Neuronal stem cell (in vitro differentiated cells): Measurements from ENCODE around the gene KCNAB1.

Source experiments
- DNase-seq: peaks from one replicate; pipeline ENCODE4 v3.0.0-alpha.2; 2013; ENCODE audit warnings: low spot score
- H2AFZ ChIP-seq: one replicate; pipeline ENCODE4 v1.6.1; 2013; ENCODE audit warnings: mild to moderate bottlenecking, low read length, inconsistent platforms
- H2AK5ac ChIP-seq: 2 replicates; pipeline ENCODE4 v1.6.1; 2013; ENCODE audit warnings: low read depth, mild to moderate bottlenecking, inconsistent platforms, low read length, moderate library complexity, mixed read lengths
- H2BK120ac ChIP-seq: 2 replicates; pipeline ENCODE4 v1.6.1; 2013; ENCODE audit warnings: low read depth, mild to moderate bottlenecking, inconsistent platforms, low read length, moderate library complexity, mixed read lengths
- H2BK12ac ChIP-seq: one replicate; pipeline ENCODE4 v1.6.1; 2013; ENCODE audit warnings: low read length, inconsistent platforms
- H2BK15ac ChIP-seq: 2 replicates; pipeline ENCODE4 v1.6.1; 2013; ENCODE audit warnings: mild to moderate bottlenecking, low read length, inconsistent platforms, mixed read lengths
- H2BK5ac ChIP-seq: one replicate; pipeline ENCODE4 v1.6.1; 2013; ENCODE audit warnings: inconsistent platforms, mild to moderate bottlenecking, low read length, moderate library complexity
- H3K14ac ChIP-seq: one replicate; pipeline ENCODE4 v1.6.1; 2013; ENCODE audit warnings: low read length, inconsistent platforms
- H3K18ac ChIP-seq: 2 replicates; pipeline ENCODE4 v1.6.1; 2013; ENCODE audit warnings: low read length, inconsistent platforms
- H3K23ac ChIP-seq: 2 replicates; pipeline ENCODE4 v1.6.1; 2013; ENCODE audit warnings: low read depth, mild to moderate bottlenecking, mixed read lengths, low read length, inconsistent platforms; ENCODE audit not compliant: poor library complexity
- H3K27ac ChIP-seq: replicated peaks from 3 replicates; pipeline ENCODE4 v1.5.1; 2013; ENCODE audit warnings: low read length, inconsistent platforms
- H3K27me3 ChIP-seq, 3 experiments: 2 replicates each; pipeline ENCODE4 v1.6.1; 2013; ENCODE audit warnings: low read length in 3 of 3, mild to moderate bottlenecking in 2 of 3, inconsistent platforms in 1 of 3, low read depth in 1 of 3, mixed read lengths in 1 of 3, moderate library complexity in 1 of 3; ENCODE audit not compliant: control insufficient read depth in 3 of 3, insufficient read depth in 3 of 3
- H3K36me3 ChIP-seq, 2 donors: replicated peaks in 1 of 2; 2 replicates each; pipeline ENCODE4 v1.6.1; 2013; ENCODE audit warnings: low read length in 2 of 2; ENCODE audit not compliant: control insufficient read depth in 2 of 2, insufficient read depth in 2 of 2
- H3K4ac ChIP-seq: 2 replicates; pipeline ENCODE4 v1.6.1; 2013; ENCODE audit warnings: inconsistent platforms, mild to moderate bottlenecking, low read length, moderate library complexity
- H3K4me1 ChIP-seq, 2 donors: 1 replicate in 1 of 2; 2 replicates in 1 of 2; pipeline ENCODE4 v1.6.1; 2013; ENCODE audit warnings: low read length in 2 of 2, low read depth in 1 of 2; ENCODE audit not compliant: control insufficient read depth in 2 of 2, insufficient read depth in 1 of 2
- H3K4me2 ChIP-seq: one replicate; pipeline ENCODE4 v1.6.1; 2013; ENCODE audit warnings: mild to moderate bottlenecking, low read length, inconsistent platforms; ENCODE audit not compliant: insufficient read depth, poor library complexity, severe bottlenecking
- H3K4me3 ChIP-seq, 2 donors: 2 replicates each; pipeline ENCODE4 v1.5.1; 2013; ENCODE audit warnings: low read length in 2 of 2, mild to moderate bottlenecking in 2 of 2, inconsistent platforms in 1 of 2, moderate library complexity in 1 of 2
- H3K79me1 ChIP-seq: one replicate; pipeline ENCODE4 v1.6.1; 2013; ENCODE audit warnings: low read depth, mild to moderate bottlenecking, inconsistent platforms, low read length, moderate library complexity
- H3K9ac ChIP-seq: one replicate; pipeline ENCODE4 v1.6.1; 2013; ENCODE audit warnings: mild to moderate bottlenecking, low read depth, low read length, inconsistent platforms; ENCODE audit not compliant: poor library complexity
- H3K9me3 ChIP-seq, 2 donors: replicated peaks in 1 of 2; 2 replicates each; pipeline versions ENCODE3 to v1.6.1; 2013; ENCODE audit warnings: low read length in 2 of 2, mild to moderate bottlenecking in 2 of 2, inconsistent platforms in 1 of 2, low read depth in 1 of 2, mixed read lengths in 1 of 2, moderate library complexity in 1 of 2; ENCODE audit not compliant: control insufficient read depth in 2 of 2, insufficient read depth in 1 of 2
- H4K8ac ChIP-seq: one replicate; pipeline ENCODE4 v1.6.1; 2013; ENCODE audit warnings: low read depth, mild to moderate bottlenecking, inconsistent platforms, low read length, moderate library complexity
- H4K91ac ChIP-seq: one replicate; pipeline ENCODE4 v1.6.1; 2013; ENCODE audit warnings: low read length, low read depth, mild to moderate bottlenecking, inconsistent platforms; ENCODE audit not compliant: poor library complexity
- WGBS, 2 donors: extraction: QIAGEN DNeasy Blood & Tissue Kit; methylation state at CpG; one replicate each; pipeline ENCODE4 v1.1.7; 2013; ENCODE audit warnings: missing lambda C conversion rate in 2 of 2, mixed read lengths in 1 of 2; ENCODE audit not compliant: insufficient read length in 2 of 2, insufficient replicate concordance in 1 of 2; ENCODE audit errors: extremely low coverage in 2 of 2; 5-methylcytosine and 5-hydroxymethylcytosine counted together

KCNAB1 gene

DNA sequence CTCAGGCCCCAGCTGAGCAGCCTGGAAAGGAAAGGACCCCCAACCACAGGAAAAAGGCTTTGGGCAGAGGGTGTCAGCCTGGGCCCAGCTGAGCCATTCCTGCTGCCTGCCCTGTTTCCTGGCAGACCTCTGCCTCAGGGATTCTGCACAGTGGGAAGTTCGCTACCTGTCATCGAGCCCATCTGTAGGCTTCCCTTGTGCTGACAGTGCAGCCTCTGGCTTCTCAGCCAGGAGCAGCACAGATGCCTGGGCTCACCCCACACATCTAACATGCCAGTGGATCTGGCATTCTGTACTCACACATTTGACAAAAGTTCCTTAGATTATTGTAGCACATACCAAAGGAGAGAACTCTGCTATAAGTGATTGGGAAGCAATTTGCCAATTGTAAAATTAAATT, 232.3 kb downstream of the KCNAB1 start:
- WGBS, 2 donors = no CpG with 5 or more reads among the region's 2 CpGs
- H3K4ac ChIP-seq = no peak overlapping the region

DNA sequence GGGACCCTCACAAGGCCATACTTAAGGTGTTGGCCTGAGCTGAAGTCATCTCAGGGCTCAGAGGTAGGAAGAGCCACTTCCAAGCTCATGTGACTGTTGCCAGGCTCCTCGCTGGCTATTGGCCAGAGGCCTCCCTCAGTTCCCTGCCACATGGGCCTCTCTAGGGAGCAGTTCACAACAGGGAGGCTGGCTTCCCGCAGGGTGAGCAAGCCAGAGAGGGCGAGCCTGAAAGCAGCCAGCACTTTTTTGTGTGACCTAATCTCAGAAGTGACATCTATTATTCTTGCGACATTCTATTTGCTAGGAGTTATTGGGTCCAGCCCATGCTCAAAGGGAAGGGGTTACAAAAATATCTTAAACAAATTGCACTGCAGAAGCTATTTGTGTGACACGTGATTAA, 233.2 kb downstream of the KCNAB1 start:
- H4K8ac ChIP-seq = no peak overlapping the region
- H3K4ac ChIP-seq = no peak overlapping the region
- H3K23ac ChIP-seq = no peak overlapping the region
- no peaks in the 10 kb centered on the region for H3K79me1 ChIP-seq
- H3K18ac ChIP-seq = no peak overlapping the region
- H2AFZ ChIP-seq = no peak overlapping the region
- H3K4me2 ChIP-seq = no peak overlapping the region
- no peak overlapping the region for H2BK120ac ChIP-seq
- no peak overlapping the region for H3K4me3 ChIP-seq
- H3K4me1 ChIP-seq = no peaks in the 10 kb centered on the region
- DNase-seq = no peak
- H3K27ac ChIP-seq = no peak overlapping the region
- no peak overlapping the region for H3K9ac ChIP-seq
- no peaks in the 10 kb centered on the region for H3K9me3 ChIP-seq
- no peak overlapping the region for H2BK12ac ChIP-seq
- H2AK5ac ChIP-seq = no peak overlapping the region
- no peak overlapping the region for H3K14ac ChIP-seq
- H3K27me3 ChIP-seq = peaks cover 0 to 3% (median 0%) of the 10 kb centered on the region in 3 experiments
- H4K91ac ChIP-seq = no peak overlapping the region
- H3K36me3 ChIP-seq = no peaks in the 10 kb centered on the region
- H2BK15ac ChIP-seq = no peak overlapping the region
- no peak overlapping the region for H2BK5ac ChIP-seq
- no CpG with 5 or more reads among the region's 5 CpGs for WGBS, 2 donors

More for the DNA sequence above, 232.3 kb downstream of the KCNAB1 start:
- Histone ChIP-seq H2BK5ac (no peak overlapping the region), H2AFZ (no peak overlapping the region), H3K18ac (peak overlapping the region; percentile 33), H4K91ac (no peak overlapping the region), H3K23ac (no peak overlapping the region), H3K4me2 (no peak overlapping the region), H2BK12ac (no peak overlapping the region), H3K4me3 (no peak overlapping the region), H3K9ac (no peak overlapping the region), H3K14ac (no peak overlapping the region), H3K9me3 (no peaks in the 10 kb centered on the region), H3K36me3 (no peaks in the 10 kb centered on the region), H3K27me3 (peaks cover 0 to 3% (median 0%) of the 10 kb centered on the region in 3 experiments), H2BK120ac (no peak overlapping the region), H3K79me1 (no peaks in the 10 kb centered on the region), H2AK5ac (no peak overlapping the region), H2BK15ac (no peak overlapping the region), H3K4me1 (no peaks in the 10 kb centered on the region), H4K8ac (no peak overlapping the region), H3K27ac (no peak overlapping the region)
- no peak for DNase-seq

DNA sequence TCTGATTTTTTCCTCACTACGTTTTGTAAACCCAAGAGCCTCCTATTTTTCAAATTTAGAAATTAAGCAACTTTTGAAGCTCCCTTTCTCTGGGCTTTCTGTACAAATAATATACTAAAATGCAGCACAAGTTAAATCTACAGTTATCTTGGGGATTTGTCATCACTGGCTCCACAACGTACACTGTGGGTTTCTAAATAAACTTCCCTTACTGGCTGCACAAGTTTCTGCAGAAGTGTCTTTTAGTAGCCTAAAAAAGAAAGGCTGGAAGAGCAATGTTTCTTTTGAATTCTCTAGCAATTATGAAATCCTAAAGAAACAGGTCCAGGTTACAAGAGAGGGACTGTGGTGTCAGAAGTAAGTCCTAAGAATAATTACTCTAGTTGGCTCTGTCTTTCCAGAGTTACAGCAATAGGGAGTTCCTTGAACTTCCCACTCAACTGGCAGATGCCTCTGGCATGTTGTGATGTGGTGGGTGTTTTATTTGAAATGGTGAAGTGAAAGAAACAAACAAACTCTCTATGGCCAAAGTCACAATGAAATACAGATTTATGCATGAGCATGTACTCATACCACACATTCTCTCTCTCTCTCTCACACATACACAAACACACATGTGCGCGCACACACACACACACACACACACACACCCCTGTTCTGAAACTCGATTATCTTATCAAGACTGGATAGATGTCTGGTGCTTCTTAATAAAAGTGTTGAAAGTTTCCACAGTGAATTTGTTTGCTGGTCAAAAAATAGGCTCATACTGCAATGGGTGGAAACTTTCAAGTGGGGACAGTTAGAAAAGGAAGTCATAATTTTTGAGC, 236.4 kb downstream of the KCNAB1 start:
- no peak for DNase-seq
- WGBS, 2 donors = no CpG with 5 or more reads among the region's 5 CpGs
- Histone ChIP-seq H2AFZ (no peak overlapping the region), H2BK120ac (no peak overlapping the region), H3K9ac (no peak overlapping the region), H3K14ac (no peak overlapping the region), H3K27ac (no peak overlapping the region), H3K27me3 (no peaks in the 10 kb centered on the region), H3K4me1 (peaks cover 0 to 5% of the 10 kb centered on the region in 2 donors), H3K18ac (no peak overlapping the region), H3K4me3 (no peak overlapping the region), H4K8ac (no peak overlapping the region), H2BK12ac (no peak overlapping the region), H4K91ac (no peak overlapping the region), H2BK5ac (no peak overlapping the region), H3K36me3 (no peaks in the 10 kb centered on the region), H3K4me2 (no peak overlapping the region), H2AK5ac (no peak overlapping the region), H3K79me1 (no peaks in the 10 kb centered on the region), H3K9me3 (no peaks in the 10 kb centered on the region), H3K4ac (no peak overlapping the region), H2BK15ac (no peak overlapping the region), H3K23ac (no peak overlapping the region)

DNA sequence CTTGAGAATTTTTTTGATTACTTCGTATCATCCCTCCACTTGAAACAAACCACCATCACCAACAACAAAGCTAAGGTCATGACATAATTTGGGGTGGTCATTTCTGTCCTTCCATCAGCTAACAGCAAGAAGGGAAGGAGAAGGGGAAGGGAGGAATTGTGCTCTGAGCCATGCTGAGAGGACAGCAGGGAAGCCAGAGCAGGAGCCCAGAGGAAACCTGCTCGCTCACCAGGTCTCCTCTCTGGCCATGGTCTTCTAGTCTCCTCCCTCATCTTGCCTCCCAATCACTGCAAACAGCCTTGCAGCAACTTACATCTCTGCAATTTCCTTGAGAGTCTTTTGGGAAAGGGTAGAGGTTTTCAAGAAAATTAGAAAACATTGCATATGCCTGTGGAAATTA, 237.9 kb downstream of the KCNAB1 start:
- Histone ChIP-seq H3K18ac (no peak overlapping the region), H4K8ac (peak overlapping the region; percentile 33), H3K4me1 (peaks cover 0 to 5% of the 10 kb centered on the region in 2 donors), H3K36me3 (no peaks in the 10 kb centered on the region), H3K23ac (no peak overlapping the region), H2AK5ac (no peak overlapping the region), H3K4me2 (no peak overlapping the region), H3K27me3 (no peaks in the 10 kb centered on the region), H3K4ac (no peak overlapping the region), H3K9me3 (no peaks in the 10 kb centered on the region), H4K91ac (no peak overlapping the region), H2BK120ac (no peak overlapping the region), H3K27ac (no peak overlapping the region), H3K79me1 (no peaks in the 10 kb centered on the region), H2BK15ac (no peak overlapping the region), H3K4me3 (no peak overlapping the region), H3K9ac (no peak overlapping the region), H2BK12ac (no peak overlapping the region), H3K14ac (no peak overlapping the region), H2AFZ (no peak overlapping the region), H2BK5ac (no peak overlapping the region)
- no CpG with 5 or more reads among the region's 2 CpGs for WGBS, 2 donors
- DNase-seq = no peak
